GM19372 (cell line): Measurements from ENCODE around the gene HECTD2.

Source experiments
- ATAC-seq: cut with Tn5 transposase; IDR thresholded peaks from one replicate; pipeline ENCODE4 v1.9.1; 2021; ENCODE audit warnings: mild to moderate bottlenecking, low read depth, moderate library complexity; ENCODE audit not compliant: unreplicated experiment

The HECTD2 gene

GRCh38 chr10:91562839-91563581 lies 152.9 kb downstream of the HECTD2 start:
- ATAC-seq = no peak

- ATAC-seq = no peak
Measured at GRCh38 chr10:91564026-91564425, 153.9 kb downstream of the HECTD2 start.
